IMR-90 (cell line): ENCODE results near the gene HPS6. TPM values are rescaled to one million over a fixed set of nuclear protein-coding genes. Genes with fewer than 3 reads are reported as not detected.

Experiments
- ATAC-seq: fragments of 200-7000 bp; cut with Tn5 transposase; 2 replicates; pipeline ENCODE4 v1.9.1; 2020; ENCODE audit warnings: low read depth, mild to moderate bottlenecking, moderate library complexity
- BruUV-seq: library from RNA; stranded (reverse); fragments of 400-500 nt; replicated peaks from 2 replicates; lab custom pipeline; 2021; lab: Mats Ljungman, UMichigan
- CTCF ChIA-PET: fragments of 300-600 bp; formaldehyde crosslinking; extraction: SDS; loops from one replicate; lab custom pipeline; 2021; ENCODE audit warnings: antibody characterized with exemption; lab: Yijun Ruan, JAX
- POLR2A ChIA-PET: fragments of 300-600 bp; sonication (Branson Sonifier 250); formaldehyde crosslinking; loops from one replicate; lab custom pipeline; 2022; ENCODE audit warnings: antibody characterized with exemption; ENCODE audit not compliant: unreplicated experiment; lab: Charles Lee
- DNase-seq: peaks from one replicate; pipeline ENCODE4 v3.0.0; 2013
- H2AFZ ChIP-seq: replicated peaks from 2 replicates; pipeline ENCODE3; 2013; ENCODE audit warnings: low read length, mild to moderate bottlenecking; ENCODE audit not compliant: poor library complexity
- H2AK5ac ChIP-seq: 2 replicates; pipeline ENCODE4 v1.6.1; 2013; ENCODE audit warnings: low read depth, low read length, inconsistent platforms
- H2AK9ac ChIP-seq: replicated peaks from 2 replicates; pipeline ENCODE3; 2013; ENCODE audit warnings: mild to moderate bottlenecking, low read depth, low read length, moderate library complexity; ENCODE audit not compliant: poor library complexity
- H2BK120ac ChIP-seq: 2 replicates; pipeline ENCODE4 v1.6.1; 2013; ENCODE audit warnings: low read depth, low read length, inconsistent platforms
- H2BK15ac ChIP-seq: 3 replicates; pipeline ENCODE4 v1.6.1; 2013; ENCODE audit warnings: low read depth, low read length, inconsistent platforms
- H2BK20ac ChIP-seq: 2 replicates; pipeline ENCODE4 v1.6.1; 2013; ENCODE audit warnings: low read depth, mild to moderate bottlenecking, inconsistent platforms, low read length, moderate library complexity
- H2BK5ac ChIP-seq: 2 replicates; pipeline ENCODE4 v1.6.1; 2013; ENCODE audit warnings: mild to moderate bottlenecking, low read depth, low read length, inconsistent platforms; ENCODE audit not compliant: poor library complexity, severe bottlenecking
- H3K14ac ChIP-seq: replicated peaks from 2 replicates; pipeline ENCODE4 v1.6.1; 2013; ENCODE audit warnings: low read depth, low read length, inconsistent platforms
- H3K18ac ChIP-seq: 2 replicates; pipeline ENCODE4 v1.6.1; 2013; ENCODE audit warnings: low read depth, low read length, control low read depth
- H3K23ac ChIP-seq: 2 replicates; pipeline ENCODE4 v1.6.1; 2013; ENCODE audit warnings: low read depth, low read length, inconsistent platforms
- H3K27ac ChIP-seq: 2 replicates; pipeline ENCODE4 v1.5.1; 2013; ENCODE audit warnings: mild to moderate bottlenecking, control low read depth, low read length; ENCODE audit not compliant: insufficient read depth
- H3K27me3 ChIP-seq: 2 replicates; pipeline ENCODE4 v1.6.1; 2013; ENCODE audit warnings: low read length; ENCODE audit not compliant: control insufficient read depth, insufficient read depth
- H3K36me3 ChIP-seq: 2 replicates; pipeline ENCODE4 v1.6.1; 2013; ENCODE audit warnings: low read length, mixed read lengths; ENCODE audit not compliant: control insufficient read depth, insufficient read depth
- H3K4ac ChIP-seq: 2 replicates; pipeline ENCODE4 v1.6.1; 2013; ENCODE audit warnings: low read depth, low read length, inconsistent platforms
- H3K4me1 ChIP-seq: 2 replicates; pipeline ENCODE4 v1.6.1; 2013; ENCODE audit warnings: low read length, mixed read lengths; ENCODE audit not compliant: control insufficient read depth, insufficient read depth
- H3K4me2 ChIP-seq: 2 replicates; pipeline ENCODE4 v1.6.1; 2013; ENCODE audit warnings: low read depth, mild to moderate bottlenecking, control low read depth, low read length, moderate library complexity
- H3K4me3 ChIP-seq: 2 replicates; pipeline ENCODE4 v1.5.1; 2013; ENCODE audit warnings: low read depth, mild to moderate bottlenecking, control low read depth, low read length, moderate library complexity; ENCODE audit not compliant: insufficient read depth
- H3K56ac ChIP-seq: 2 replicates; pipeline ENCODE4 v1.6.1; 2013; ENCODE audit warnings: low read length, inconsistent platforms; ENCODE audit not compliant: insufficient read depth; ENCODE audit errors: extremely low read depth
- H3K79me1 ChIP-seq, 2 experiments: 2 replicates each; pipeline ENCODE4 v1.6.1; 2013; ENCODE audit warnings: low read length in 2 of 2, inconsistent platforms in 1 of 2, low read depth in 1 of 2
- H3K9ac ChIP-seq: 2 replicates; pipeline ENCODE4 v1.6.1; 2013; ENCODE audit warnings: low read depth, low read length, control low read depth
- H3K9me1 ChIP-seq: 2 replicates; pipeline ENCODE4 v1.6.1; 2013; ENCODE audit warnings: low read length, inconsistent platforms; ENCODE audit not compliant: insufficient read depth
- H3K9me3 ChIP-seq: 2 replicates; pipeline ENCODE4 v1.6.1; 2013; ENCODE audit warnings: low read length; ENCODE audit not compliant: control insufficient read depth, insufficient read depth
- H4K20me1 ChIP-seq: 2 replicates; pipeline ENCODE4 v1.6.1; 2013; ENCODE audit warnings: low read length, inconsistent platforms; ENCODE audit not compliant: insufficient read depth
- H4K5ac ChIP-seq: 2 replicates; pipeline ENCODE4 v1.6.1; 2013; ENCODE audit warnings: mild to moderate bottlenecking, low read depth, low read length, control low read depth
- H4K8ac ChIP-seq, 2 experiments: 2 replicates each; pipeline ENCODE4 v1.6.1; 2013; ENCODE audit warnings: low read depth in 2 of 2, low read length in 2 of 2, control low read depth in 1 of 2, inconsistent platforms in 1 of 2
- H4K91ac ChIP-seq: 2 replicates; pipeline ENCODE4 v1.6.1; 2013; ENCODE audit warnings: low read depth, low read length, inconsistent platforms; ENCODE audit not compliant: insufficient read depth
- BHLHE40 ChIP-seq: fragments of 150-350 bp; IDR thresholded peaks from 2 replicates; pipeline ENCODE4 v1.6.1; 2016; ENCODE audit warnings: mild to moderate bottlenecking, low read depth, low read length
- CEBPB ChIP-seq: IDR thresholded peaks from 2 replicates; pipeline ENCODE4 v1.6.1; 2012; ENCODE audit warnings: low read depth, low read length, improper control_type of control experiment
- CHD1 ChIP-seq: IDR thresholded peaks from 2 replicates; pipeline ENCODE4 v1.6.1; 2012; ENCODE audit warnings: low read depth, low read length, improper control_type of control experiment
- CTCF ChIP-seq: conservative IDR thresholded peaks from 2 replicates; pipeline ENCODE4 v1.5.1; 2012; ENCODE audit warnings: mild to moderate bottlenecking, low read depth, low read length, improper control_type of control experiment
- ELK1 ChIP-seq: fragments of 150-350 bp; IDR thresholded peaks from 2 replicates; pipeline ENCODE4 v1.6.1; 2016; ENCODE audit warnings: low read depth, mild to moderate bottlenecking, low read length, moderate library complexity, borderline replicate concordance
- FOS ChIP-seq: fragments of 150-350 bp; IDR thresholded peaks from 2 replicates; pipeline ENCODE4 v1.6.1; 2016; ENCODE audit warnings: low read depth, low read length
- MAFK ChIP-seq: IDR thresholded peaks from 2 replicates; pipeline ENCODE4 v1.6.1; 2012; ENCODE audit warnings: low read depth, low read length, improper control_type of control experiment
- MAZ ChIP-seq: IDR thresholded peaks from 2 replicates; pipeline ENCODE4 v1.6.1; 2012; ENCODE audit warnings: low read depth, mild to moderate bottlenecking, low read length, improper control_type of control experiment, moderate library complexity, borderline replicate concordance
- MXI1 ChIP-seq: IDR thresholded peaks from 2 replicates; pipeline ENCODE4 v1.6.1; 2012; ENCODE audit warnings: low read depth, mild to moderate bottlenecking, low read length, moderate library complexity, borderline replicate concordance
- NFE2L2 ChIP-seq: fragments of 150-350 bp; IDR thresholded peaks from 2 replicates; pipeline ENCODE4 v1.6.1; 2016; ENCODE audit warnings: low read depth, mild to moderate bottlenecking, low read length
- POLR2A ChIP-seq: IDR thresholded peaks from 2 replicates; pipeline ENCODE4 v1.6.1; 2012; ENCODE audit warnings: mild to moderate bottlenecking, low read depth, low read length
- RAD21 ChIP-seq: IDR thresholded peaks from 2 replicates; pipeline ENCODE4 v1.6.1; 2012; ENCODE audit warnings: low read length, improper control_type of control experiment
- RCOR1 ChIP-seq: IDR thresholded peaks from 2 replicates; pipeline ENCODE4 v1.6.1; 2012; ENCODE audit warnings: mild to moderate bottlenecking, low read length, improper control_type of control experiment; ENCODE audit not compliant: insufficient replicate concordance
- RFX5 ChIP-seq: IDR thresholded peaks from 2 replicates; pipeline ENCODE4 v1.8.0; 2012; ENCODE audit warnings: low read depth, mild to moderate bottlenecking, low read length, moderate library complexity
- SMC3 ChIP-seq: fragments of 150-350 bp; IDR thresholded peaks from 2 replicates; pipeline ENCODE4 v1.6.1; 2016; ENCODE audit warnings: low read depth, mild to moderate bottlenecking, antibody characterized with exemption, low read length, moderate library complexity
- USF2 ChIP-seq: fragments of 150-350 bp; IDR thresholded peaks from 2 replicates; pipeline ENCODE4 v1.6.1; 2017; ENCODE audit warnings: mild to moderate bottlenecking, antibody characterized with exemption, low read length, low read depth
- WGBS, 2 experiments: methylation state at CpG; one replicate each; pipeline versions ENCODE4 v1.1.5 to v1.1.7; 2013; ENCODE audit warnings: missing lambda C conversion rate in 2 of 2; ENCODE audit not compliant: insufficient read length in 1 of 2; ENCODE audit errors: extremely low coverage in 2 of 2; 5-methylcytosine and 5-hydroxymethylcytosine counted together
- dilution Hi-C: fragments of 300-500 bp; cut with HindIII; formaldehyde crosslinking; loops from one replicate; pipeline ENCODE4 v1.14.3; 2018; ENCODE audit warnings: low sequenced_read_pairs; ENCODE audit not compliant: unreplicated experiment
- in situ Hi-C: fragments of 300-500 bp; cut with MboI; formaldehyde crosslinking; loops from 3 replicates; pipeline ENCODE4 v1.14.3; 2019; ENCODE audit warnings: low sequenced_read_pairs, inconsistent platforms, mixed read lengths
- intact Hi-C: fragments of 100-400 bp; cut with micrococcal nuclease; formaldehyde crosslinking; loops from 2 replicates; pipeline ENCODE4 v1.10.0; 2022
- polyA plus RNA-seq, 3 experiments: library from polyadenylated mRNA; depleted of rRNA; stranded (reverse); fragments of >200 nt; gene quantifications; 2 replicates each; pipeline ENCODE4 v1.2.3, GENCODE V29; 2012; ENCODE audit warnings: low replicate concordance in 1 of 3
- total RNA-seq: library from RNA; depleted of rRNA; stranded (reverse); fragments of >200 nt; gene quantifications from 2 replicates; pipeline ENCODE4 v1.2.3, GENCODE V29; 2012

Gene HPS6
- total and polyA plus RNA-seq, 2 of the 4 experiments (the other 2 are of a cell fraction) = 10.5 to 23.1 TPM

- Histone ChIP-seq H2AFZ (peak overlapping the region; percentile 25), H3K4me1 (no peaks in the 10 kb centered on the region), H4K5ac (no peak overlapping the region), H4K20me1 (peaks cover 61% of the 10 kb centered on the region), H3K9me1 (peaks cover 37% of the 10 kb centered on the region), H3K27ac (no peak overlapping the region), H3K18ac (no peak overlapping the region), H3K4me2 (no peak overlapping the region), H3K36me3 (peaks cover 75% of the 10 kb centered on the region), H2BK120ac (no peak overlapping the region), H2BK5ac (no peak overlapping the region), H3K27me3 (no peaks in the 10 kb centered on the region), H2AK5ac (no peak overlapping the region), H3K4ac (no peak overlapping the region; the same call in 1 of the 2 replicates), H3K9me3 (no peaks in the 10 kb centered on the region), H2AK9ac (no peak overlapping the region), H2BK15ac (no peak overlapping the region), H3K23ac (no peak overlapping the region; the same call in 1 of the 2 replicates), H3K14ac (no peak overlapping the region), H4K91ac (no peak overlapping the region), H4K8ac (no peak overlapping the region), H3K9ac (no peak overlapping the region), H3K4me3 (no peak overlapping the region), H3K56ac (no peak overlapping the region), H3K79me1 (peaks cover 16 to 70% of the 10 kb centered on the region in 2 experiments), H2BK20ac (no peak overlapping the region)
- WGBS, 2 experiments = no CpG with 5 or more reads among the region's 2 CpGs
- in situ Hi-C loops (no loop called here), intact Hi-C loops (no loop called here), dilution Hi-C loops (no loop called here)
- TF ChIP-seq NFE2L2 = no peak
- no peak for TF ChIP-seq MAFK
- no peak for TF ChIP-seq RFX5
- TF ChIP-seq MAZ = no peak
- no peak for TF ChIP-seq RCOR1
- no peak for TF ChIP-seq FOS
- TF ChIP-seq POLR2A = no peak
- TF ChIP-seq CEBPB = no peak
- no peak for TF ChIP-seq CTCF
- TF ChIP-seq USF2 = no peak
- no peak for TF ChIP-seq CHD1
- no peak for TF ChIP-seq ELK1
- TF ChIP-seq BHLHE40 = no peak
- no peak for TF ChIP-seq MXI1
- TF ChIP-seq SMC3 = no peak
- no peak for TF ChIP-seq RAD21
- ChIA-PET CTCF (no interaction called here), POLR2A (no interaction called here)
- ATAC-seq (no peak), DNase-seq (no peak)
- BruUV-seq = TSS peak; percentile 64
These were observed 41.8 kb downstream of the HPS6 start for GRCh38 chr10:102106998-102107397.
